ENCODE measurements around the gene WDTC1.
"Not testable (repeated sequence)": the region's sequence is repeated elsewhere in the genome, so short reads cannot be mapped to it uniquely, and the experiment has no call there.

WDTC1 gene

DNA sequence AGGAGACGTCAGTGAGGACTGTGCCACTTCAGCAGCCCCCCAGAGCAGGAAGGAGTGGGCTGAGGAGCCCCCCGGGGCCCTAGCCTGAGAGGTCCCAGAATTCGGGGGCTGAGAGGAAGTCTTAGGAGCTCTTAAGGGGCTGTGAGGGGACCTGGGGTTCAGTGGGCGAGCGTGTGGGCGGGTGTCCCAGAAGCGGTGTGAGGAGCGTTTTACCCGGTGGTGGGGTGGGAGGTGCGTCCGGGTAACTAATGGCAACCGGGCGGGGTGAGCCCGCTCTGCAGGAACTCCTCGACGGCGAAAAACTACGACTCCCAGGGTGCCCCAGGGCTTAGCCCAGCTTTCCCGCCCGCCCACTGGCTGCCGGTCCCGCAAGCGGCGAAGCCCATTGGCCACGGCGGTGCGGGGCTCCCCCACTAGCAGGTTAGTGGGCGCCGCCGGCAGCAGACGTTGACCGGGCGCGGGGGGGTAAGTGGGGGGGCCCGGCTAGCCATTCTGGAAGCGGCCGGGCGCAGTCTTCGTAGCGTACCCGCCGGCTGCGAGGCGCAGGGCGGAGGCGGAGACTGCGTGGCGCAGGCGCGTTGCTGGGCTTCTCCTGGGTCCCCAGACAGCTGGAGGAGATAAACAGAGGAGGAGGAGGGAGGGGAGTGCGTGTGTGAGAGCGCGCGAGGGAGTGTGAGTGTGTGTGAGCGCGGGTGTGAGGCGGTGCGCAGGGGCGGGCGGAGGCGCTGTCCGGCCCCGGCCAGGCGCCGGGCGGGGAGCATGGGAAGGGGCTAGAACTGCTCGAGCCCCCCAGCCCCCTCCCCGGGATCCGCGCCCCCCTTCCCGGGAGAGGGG is at the start of gene WDTC1:
Gene WDTC1 (plus strand): TSS at position 584 of the 834 bp plus-strand sequence. CDS start 26,423 bp downstream, outside the sequence.
- peak; percentile 97 for DNase-seq

- not testable (repeated sequence) for DNase-seq
These were observed 49.8 kb upstream of the WDTC1 start for GRCh38 chr1:27184665-27185064.

DNA sequence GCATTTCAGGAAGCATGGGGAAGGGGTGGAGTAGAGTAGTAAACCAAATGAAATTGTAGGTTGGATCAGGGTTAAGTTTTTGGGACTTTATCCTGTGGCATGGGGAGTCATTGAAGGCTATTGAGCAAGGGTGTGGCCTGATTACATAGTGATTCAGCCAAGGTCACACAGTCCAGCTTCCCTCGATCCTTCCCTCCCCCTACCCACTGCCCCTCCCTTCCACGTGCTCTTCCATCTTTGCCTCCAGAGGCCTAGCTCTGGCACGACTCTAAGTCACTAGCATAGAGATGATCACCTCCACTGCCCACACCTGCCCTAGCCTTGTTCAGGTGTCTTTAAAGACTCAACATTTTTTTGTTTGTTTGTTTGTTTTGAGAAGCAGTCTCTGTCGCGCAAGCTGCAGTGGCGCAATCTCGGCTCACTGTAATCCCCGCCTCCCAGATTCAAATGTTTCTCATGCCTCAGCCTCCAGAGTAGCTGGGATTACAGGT is 42.3 kb upstream of the WDTC1 start:
- peak; percentile 73 for DNase-seq

GRCh38 chr1:27193194-27193593 is 41.2 kb upstream of the WDTC1 start:
- no peak for DNase-seq

DNA sequence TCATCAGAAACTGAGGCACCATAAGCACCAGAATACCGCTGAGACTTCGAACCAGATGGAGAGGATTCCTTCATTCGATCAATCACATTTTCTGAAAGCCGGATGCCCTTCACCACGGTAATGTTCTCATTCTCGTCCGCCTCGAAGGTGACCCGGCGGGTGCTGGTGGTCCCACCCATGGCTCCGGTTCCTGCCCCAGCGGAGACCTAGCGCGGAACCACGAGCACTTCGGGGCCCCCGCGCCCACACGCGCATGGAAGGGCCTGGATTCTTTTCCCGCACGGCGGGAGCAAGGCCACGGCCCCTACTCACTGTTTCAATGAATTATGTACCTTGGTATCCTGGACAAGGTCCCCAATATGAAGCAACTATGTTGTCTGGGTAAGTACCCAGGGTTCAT is 33.1 kb upstream of the WDTC1 start:
- no peak for DNase-seq

DNA sequence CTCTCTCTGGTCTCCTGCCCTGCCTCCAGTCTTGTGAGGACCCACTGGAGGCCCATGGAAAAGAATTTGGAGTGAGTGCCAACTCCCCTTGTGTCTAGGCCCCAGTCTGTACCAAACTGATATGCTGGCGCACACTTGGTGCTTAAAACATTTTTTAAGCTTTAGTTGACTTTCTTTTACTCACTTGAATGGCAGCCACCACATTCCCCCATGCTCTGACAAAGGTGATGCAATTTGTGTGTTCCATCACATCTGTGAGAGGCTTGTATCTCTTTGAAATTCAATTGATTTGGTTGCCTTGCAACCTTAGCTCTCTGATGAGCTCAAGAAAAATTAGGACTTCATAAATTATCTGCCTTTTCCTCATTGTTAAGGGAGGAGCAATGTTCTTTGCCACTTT is 30.5 kb upstream of the WDTC1 start:
- DNase-seq, result no peak

DNA sequence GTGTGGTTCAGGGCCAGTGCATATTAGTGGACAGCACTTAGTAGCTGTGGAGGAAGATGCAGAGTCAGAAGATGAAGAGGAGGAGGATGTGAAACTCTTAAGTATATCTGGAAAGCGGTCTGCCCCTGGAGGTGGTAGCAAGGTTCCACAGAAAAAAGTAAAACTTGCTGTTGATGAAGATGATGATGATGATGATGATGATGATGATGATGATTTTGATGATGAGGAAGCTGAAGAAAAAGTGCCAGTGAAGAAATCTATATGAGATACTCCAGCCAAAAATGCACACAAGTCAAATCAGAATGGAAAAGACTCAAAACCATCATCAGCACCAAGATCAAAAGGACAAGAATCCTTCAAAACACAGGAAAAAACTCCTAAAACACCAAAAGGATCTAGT is 27.2 kb upstream of the WDTC1 start:
- DNase-seq, result not testable (repeated sequence)

DNA sequence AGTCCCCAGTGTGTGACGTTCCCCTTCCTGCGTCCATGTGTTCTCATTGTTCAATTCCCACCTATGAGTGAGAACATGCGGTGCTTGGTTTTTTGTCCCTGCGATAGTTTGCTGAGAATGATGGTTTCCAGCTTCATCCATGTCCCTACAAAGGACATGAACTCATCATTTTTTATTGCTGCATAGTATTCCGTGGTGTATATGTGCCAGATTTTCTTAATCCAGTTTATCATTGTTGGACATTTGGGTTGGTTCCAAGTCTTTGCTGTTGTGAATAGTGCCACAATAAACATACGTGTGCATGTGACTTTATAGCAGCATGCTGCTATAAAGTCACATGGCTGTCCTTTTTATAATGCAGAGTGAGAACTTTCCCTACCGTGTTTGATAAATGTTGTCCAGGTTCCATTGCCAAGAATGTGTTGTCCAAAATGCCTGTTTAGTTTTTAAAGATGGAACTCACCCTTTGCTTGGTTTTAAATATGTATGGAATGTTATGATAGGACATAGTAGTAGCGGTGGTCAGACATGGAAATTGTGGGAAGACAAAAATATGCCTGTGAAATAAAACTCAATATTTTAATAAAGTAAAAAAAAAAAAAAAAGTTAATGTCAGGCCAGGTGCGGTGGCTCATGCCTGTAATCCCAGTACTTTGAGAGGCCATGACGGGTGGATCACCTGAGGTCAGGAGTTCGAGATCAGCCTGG is 26.1 kb upstream of the WDTC1 start:
- not testable (repeated sequence) for DNase-seq

DNA sequence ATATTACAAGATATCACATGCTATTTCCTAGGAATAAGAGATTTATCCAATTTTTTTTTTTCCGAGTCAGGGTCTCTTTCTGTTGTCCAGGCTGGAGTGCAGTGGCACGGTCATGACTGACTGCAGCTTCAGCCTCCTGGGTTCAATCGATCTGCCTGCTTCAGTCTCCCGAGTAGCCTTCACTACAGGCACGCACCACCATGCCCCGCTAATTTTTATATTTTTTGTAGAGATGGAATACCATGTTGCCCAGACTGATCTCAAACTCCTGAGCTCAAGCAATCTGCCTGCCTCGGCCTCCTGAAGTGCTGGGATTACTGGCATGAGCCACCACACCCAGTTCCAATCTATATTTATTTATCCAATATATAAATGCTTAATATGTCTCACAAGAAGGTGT is 18.0 kb upstream of the WDTC1 start:
- no peak for DNase-seq

- no peak for DNase-seq
These were observed 17.0 kb upstream of the WDTC1 start for GRCh38 chr1:27217401-27217800.

- no peak for DNase-seq
These were observed 15.7 kb upstream of the WDTC1 start for GRCh38 chr1:27218736-27219135.

DNA sequence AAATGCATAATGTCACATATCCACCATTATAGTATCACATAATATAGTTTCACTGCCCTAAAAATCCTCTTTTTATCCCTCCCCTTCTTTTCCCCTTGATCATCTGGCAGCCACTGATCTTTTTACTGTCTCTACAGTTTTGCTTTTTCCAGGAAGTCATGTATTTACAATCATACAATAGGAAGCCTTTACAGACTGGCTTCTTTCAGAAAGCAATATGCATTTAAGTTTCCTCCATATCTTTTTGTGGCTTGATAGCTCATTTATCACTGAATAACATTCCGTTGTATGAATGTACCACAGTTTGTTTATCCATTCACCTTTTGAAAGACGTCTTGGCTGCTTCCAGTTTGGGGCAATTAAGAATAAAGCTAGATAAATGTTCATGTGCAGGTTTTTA is 14.3 kb upstream of the WDTC1 start:
- DNase-seq, result no peak

DNA sequence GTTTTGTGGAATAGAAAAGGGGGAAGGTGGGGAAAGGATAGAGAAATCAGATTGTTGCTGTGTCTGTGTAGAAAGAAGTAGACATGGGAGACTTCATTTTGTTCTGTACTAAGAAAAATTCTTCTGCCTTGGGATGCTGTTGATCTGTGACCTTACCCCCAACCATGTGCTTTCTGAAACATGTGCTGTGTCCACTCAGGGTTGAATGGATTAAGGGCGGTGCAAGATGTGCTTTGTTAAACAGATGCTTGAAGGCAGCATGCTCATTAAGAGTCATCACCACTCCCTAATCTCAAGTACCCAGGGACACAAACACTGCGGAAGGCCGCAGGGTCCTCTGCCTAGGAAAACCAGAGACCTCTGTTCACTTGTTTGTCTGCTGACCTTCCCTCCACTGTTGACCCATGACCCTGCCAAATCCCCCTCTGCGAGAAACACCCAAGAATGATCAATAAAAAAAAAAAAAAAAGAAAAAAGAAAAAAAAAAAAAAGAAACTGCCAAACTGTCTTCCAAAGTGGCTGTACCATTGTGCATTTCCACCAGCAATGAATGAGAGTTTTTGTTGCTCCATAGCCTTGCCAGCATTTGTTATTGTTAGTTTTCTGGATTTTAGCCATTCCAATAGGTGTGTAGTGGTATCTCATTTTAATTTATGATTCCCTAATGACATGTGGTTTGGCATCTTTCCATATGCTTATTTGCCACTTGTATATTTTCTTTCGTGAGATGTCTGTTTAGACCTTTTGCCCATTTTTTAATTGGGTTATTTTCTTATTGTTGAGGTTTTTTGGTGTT is 13.5 kb upstream of the WDTC1 start:
- DNase-seq, result not testable (repeated sequence)

- no peak for DNase-seq
These were observed 8.8 kb upstream of the WDTC1 start for GRCh38 chr1:27225621-27226020.

GRCh38 chr1:27227765-27228164 is 6.7 kb upstream of the WDTC1 start:
- DNase-seq, result no peak

- no peak for DNase-seq
These were observed 774 bp upstream of the WDTC1 start for GRCh38 chr1:27233667-27234048.

GRCh38 chr1:27235827-27236226 is 1.4 kb downstream of the WDTC1 start:
- peak; percentile 23 for DNase-seq

GRCh38 chr1:27237112-27237511 is 2.7 kb downstream of the WDTC1 start:
- DNase-seq, result peak; percentile 23

- DNase-seq, result no peak
These were observed 3.6 kb downstream of the WDTC1 start for GRCh38 chr1:27238032-27238431.

- no peak for DNase-seq
These were observed 7.2 kb downstream of the WDTC1 start for GRCh38 chr1:27241677-27242076.

DNA sequence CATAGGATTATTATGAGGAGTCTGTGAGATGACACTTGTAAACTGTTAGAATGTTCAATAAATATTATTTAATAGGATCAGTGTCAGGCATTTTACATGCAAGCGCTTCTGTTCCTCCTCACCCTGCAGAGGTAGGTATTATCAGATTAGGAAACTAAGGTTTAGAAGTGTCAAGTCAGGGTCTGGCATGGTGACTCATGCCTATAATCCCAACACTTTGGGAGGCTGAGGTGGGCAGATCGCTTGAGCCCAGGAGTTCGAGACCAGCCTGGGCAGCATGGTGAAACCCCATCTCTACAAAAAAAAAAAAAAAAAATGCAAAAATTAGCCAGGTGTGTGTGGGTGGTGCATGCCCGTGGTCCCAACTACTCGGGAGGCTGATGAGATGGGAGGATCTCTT is 9.2 kb downstream of the WDTC1 start:
- DNase-seq, result not testable (repeated sequence)

GRCh38 chr1:27246194-27246593 is 11.8 kb downstream of the WDTC1 start:
- no peak for DNase-seq

DNA sequence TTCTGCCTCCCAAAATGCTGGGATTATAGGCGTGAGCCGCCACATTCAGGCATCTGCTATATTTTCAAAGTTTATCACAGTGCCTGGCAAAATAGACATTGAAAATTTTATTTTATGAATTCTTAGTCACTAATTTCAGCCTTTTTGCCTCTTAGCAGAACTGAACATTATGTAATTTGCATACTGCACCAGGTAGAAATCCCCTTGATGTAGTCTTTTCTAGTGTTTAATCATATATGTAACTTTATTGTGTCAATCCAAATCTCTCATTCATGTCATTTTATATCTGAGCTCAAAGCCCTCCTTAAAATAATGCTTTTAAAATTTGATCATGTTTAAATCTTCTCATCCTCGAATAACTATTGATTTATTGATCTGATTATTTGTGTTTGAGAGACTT is 19.2 kb downstream of the WDTC1 start:
- DNase-seq, result no peak

All from inflammatory macrophage treated with lipopolysaccharide for 4 hours (primary cell).